Chondrocyte (in vitro differentiated cells): Measurements from ENCODE around the gene TMEM225B. TPM values are rescaled to one million over a fixed set of nuclear protein-coding genes. Genes with fewer than 3 reads are reported as not detected.

Experiments
- DNase-seq: peaks from one replicate; pipeline ENCODE4 v3.0.0; 2021; ENCODE audit warnings: mixed read lengths, low spot score
- H3K27ac Mint-ChIP-seq: one replicate; pipeline ENCODE4 v1.8.0; 2021; ENCODE audit warnings: mild to moderate bottlenecking, moderate library complexity, mixed read lengths; ENCODE audit not compliant: unreplicated experiment
- H3K27me3 Mint-ChIP-seq: 2 replicates; pipeline ENCODE4 v1.8.0; 2021; ENCODE audit warnings: low read depth, mixed read lengths
- H3K36me3 Mint-ChIP-seq: 2 replicates; pipeline ENCODE4 v1.8.0; 2021; ENCODE audit warnings: low read depth, mixed read lengths
- H3K4me1 Mint-ChIP-seq: 2 replicates; pipeline ENCODE4 v1.8.0; 2021; ENCODE audit warnings: low read depth, mild to moderate bottlenecking, mixed read lengths
- H3K4me3 Mint-ChIP-seq: one replicate; pipeline ENCODE4 v1.8.0; 2021; ENCODE audit warnings: mild to moderate bottlenecking, moderate library complexity, mixed read lengths; ENCODE audit not compliant: unreplicated experiment
- H3K9me3 Mint-ChIP-seq: 2 replicates; pipeline ENCODE4 v1.8.0; 2021; ENCODE audit warnings: low read depth, mixed read lengths
- total RNA-seq: library from RNA; stranded (reverse); gene quantifications from 3 replicates; pipeline ENCODE4 v1.2.1, GENCODE V29; 2021
- TF ChIP-seq, protein P1 (sequence below): fragments of 200-600 bp; sonication (generic); IDR thresholded peaks from 2 replicates; pipeline ENCODE4 v1.5.0; 2021; ENCODE audit warnings: antibody characterized with exemption, mild to moderate bottlenecking, moderate library complexity

Gene TMEM225B
- total RNA-seq, 1 donor from 2014 or later = 0.75 TPM

DNA sequence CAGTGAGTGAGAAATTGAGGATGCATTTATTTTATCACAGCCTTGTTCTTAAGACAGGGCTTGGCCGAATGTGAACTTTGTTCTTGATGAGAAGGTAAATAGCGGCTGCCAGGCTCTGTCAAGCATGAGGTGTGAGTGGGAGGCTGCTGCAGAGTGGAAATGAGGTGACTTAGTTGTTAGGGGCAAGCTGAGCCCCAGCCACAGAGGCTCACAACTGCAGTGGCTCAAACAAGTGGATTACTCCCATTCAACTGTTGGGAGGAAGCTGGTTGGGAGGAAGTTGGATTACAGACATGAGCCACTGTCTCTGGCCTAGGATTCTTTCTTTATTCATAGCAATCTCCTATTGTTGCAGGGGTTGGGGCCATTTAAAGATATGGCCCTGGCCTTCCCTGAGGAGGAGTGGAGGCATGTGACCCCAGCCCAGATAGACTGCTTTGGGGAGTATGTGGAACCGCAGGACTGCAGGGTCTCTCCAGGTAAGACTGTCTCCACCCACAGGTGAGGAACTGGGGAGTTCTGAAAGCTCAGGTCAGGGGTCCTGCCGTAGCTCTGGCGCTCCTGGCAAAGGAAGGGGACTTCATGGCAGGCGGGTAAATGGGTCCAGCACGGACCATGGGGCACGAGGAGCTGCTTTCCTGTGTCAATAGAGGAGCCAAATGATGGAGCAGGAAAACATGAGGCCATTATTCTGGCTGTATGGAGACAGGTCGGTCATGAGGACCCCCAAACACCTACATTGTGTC is 25.8 kb downstream of the TMEM225B start:
- H3K4me1 Mint-ChIP-seq = peaks cover 5% of the 10 kb centered on the region
- no peak overlapping the region for H3K27ac Mint-ChIP-seq
- peaks cover 61% of the 10 kb centered on the region for H3K36me3 Mint-ChIP-seq
- H3K4me3 Mint-ChIP-seq = no peak overlapping the region
- DNase-seq = no peak
- no peaks in the 10 kb centered on the region for H3K27me3 Mint-ChIP-seq
- H3K9me3 Mint-ChIP-seq = no peaks in the 10 kb centered on the region
- TF ChIP-seq, protein P1, sequence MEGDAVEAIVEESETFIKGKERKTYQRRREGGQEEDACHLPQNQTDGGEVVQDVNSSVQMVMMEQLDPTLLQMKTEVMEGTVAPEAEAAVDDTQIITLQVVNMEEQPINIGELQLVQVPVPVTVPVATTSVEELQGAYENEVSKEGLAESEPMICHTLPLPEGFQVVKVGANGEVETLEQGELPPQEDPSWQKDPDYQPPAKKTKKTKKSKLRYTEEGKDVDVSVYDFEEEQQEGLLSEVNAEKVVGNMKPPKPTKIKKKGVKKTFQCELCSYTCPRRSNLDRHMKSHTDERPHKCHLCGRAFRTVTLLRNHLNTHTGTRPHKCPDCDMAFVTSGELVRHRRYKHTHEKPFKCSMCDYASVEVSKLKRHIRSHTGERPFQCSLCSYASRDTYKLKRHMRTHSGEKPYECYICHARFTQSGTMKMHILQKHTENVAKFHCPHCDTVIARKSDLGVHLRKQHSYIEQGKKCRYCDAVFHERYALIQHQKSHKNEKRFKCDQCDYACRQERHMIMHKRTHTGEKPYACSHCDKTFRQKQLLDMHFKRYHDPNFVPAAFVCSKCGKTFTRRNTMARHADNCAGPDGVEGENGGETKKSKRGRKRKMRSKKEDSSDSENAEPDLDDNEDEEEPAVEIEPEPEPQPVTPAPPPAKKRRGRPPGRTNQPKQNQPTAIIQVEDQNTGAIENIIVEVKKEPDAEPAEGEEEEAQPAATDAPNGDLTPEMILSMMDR = no peak

DNA sequence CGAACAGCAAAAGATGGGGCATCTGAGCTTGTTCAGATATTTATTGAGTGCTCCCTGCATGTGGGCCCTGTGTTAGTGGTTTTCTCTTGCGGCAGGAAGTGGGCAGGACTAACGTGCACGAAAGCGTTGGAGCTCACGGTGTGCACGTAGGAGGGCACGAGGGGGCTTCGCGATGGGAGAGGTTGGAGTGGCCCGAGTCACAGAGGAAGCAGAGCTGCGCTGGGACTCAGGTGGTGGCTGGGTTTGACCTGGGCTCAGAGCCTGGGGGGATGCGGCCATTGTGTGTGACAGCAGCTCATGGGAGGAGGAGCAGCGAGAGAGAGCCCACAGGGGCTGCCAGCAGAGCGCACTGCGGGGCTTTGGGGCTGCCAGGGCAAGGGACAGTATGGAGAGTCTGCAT is 26.4 kb downstream of the TMEM225B start:
- Mint-ChIP-seq H3K4me1 (no peaks in the 10 kb centered on the region), H3K4me3 (no peak overlapping the region), H3K36me3 (peaks cover 59% of the 10 kb centered on the region), H3K27ac (no peak overlapping the region), H3K27me3 (no peaks in the 10 kb centered on the region), H3K9me3 (no peaks in the 10 kb centered on the region)
- TF ChIP-seq, protein P1 = no peak
- no peak for DNase-seq

DNA sequence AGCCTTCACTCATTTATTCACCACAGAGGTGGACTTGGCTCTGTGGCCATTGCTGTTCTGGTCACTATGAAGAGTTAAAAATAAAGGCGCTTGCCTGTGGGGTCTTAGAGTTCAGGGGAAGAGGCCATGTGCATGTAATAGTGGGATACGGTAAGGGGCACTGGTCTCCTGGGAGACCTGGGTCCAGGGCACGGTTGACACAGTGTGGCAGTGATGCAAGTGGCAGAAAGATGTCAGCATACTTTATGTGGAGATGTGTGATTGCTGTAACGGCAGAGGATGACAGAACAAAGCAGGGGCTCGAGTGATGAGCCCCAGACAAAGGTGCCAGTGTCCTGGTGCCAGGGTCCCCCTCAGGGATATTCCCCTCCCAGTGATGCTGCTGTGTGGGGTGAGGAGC is 27.3 kb downstream of the TMEM225B start:
- peaks cover 63% of the 10 kb centered on the region for H3K36me3 Mint-ChIP-seq
- H3K27ac Mint-ChIP-seq = no peak overlapping the region

DNA sequence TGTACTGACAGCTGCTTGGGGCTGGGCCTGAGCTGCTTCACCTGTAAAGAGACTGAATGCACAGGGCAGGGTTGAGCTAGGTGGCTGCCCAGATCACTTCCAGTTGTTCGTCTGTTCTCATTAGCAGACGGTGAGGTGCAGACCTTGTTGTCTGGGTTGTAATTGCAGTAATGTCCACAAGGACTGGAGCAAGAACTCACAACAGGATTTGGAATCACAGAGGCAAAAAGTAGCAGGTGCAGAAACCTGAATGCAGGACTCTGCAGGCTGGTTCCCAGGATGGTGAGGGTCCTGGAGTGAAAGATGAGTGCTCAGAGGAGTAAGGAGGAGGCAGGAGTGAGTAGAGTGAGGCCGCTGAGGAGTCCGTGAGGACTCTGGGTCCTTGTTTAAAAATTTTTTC is 27.9 kb downstream of the TMEM225B start:
- Mint-ChIP-seq H3K4me3 (no peak overlapping the region), H3K4me1 (no peaks in the 10 kb centered on the region), H3K9me3 (no peaks in the 10 kb centered on the region), H3K27me3 (no peaks in the 10 kb centered on the region), H3K36me3 (peaks cover 62% of the 10 kb centered on the region), H3K27ac (no peak overlapping the region)
- TF ChIP-seq, protein P1 = no peak
- DNase-seq = no peak

More for the DNA sequence above, 27.3 kb downstream of the TMEM225B start:
- no peaks in the 10 kb centered on the region for H3K4me1 Mint-ChIP-seq
- TF ChIP-seq, protein P1 = no peak
- H3K9me3 Mint-ChIP-seq = no peaks in the 10 kb centered on the region
- H3K27me3 Mint-ChIP-seq = no peaks in the 10 kb centered on the region
- H3K4me3 Mint-ChIP-seq = no peak overlapping the region
- DNase-seq = no peak

DNA sequence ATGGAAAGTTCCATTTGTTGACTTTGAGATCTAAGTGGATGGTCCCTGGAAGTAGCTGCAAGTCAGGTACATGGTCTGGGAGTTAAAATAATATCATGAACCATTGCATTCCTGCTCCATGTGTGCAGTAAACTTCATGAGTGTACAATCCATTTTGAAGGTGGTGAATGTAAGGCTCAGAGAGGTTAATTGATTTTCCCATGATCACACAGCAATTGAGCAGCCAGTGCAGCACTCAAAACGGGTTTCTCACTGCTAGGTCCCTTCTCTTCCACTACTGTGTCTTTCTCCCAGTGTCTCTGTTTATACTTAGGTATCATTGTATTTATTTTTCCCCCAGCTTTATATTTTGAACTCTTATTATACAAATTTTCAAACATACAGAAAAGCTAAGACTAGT is 28.6 kb downstream of the TMEM225B start:
- TF ChIP-seq, protein P1 = no peak
- no peak overlapping the region for H3K4me3 Mint-ChIP-seq
- H3K27ac Mint-ChIP-seq = no peak overlapping the region
- no peaks in the 10 kb centered on the region for H3K4me1 Mint-ChIP-seq
- H3K9me3 Mint-ChIP-seq = no peaks in the 10 kb centered on the region
- DNase-seq = no peak
- no peaks in the 10 kb centered on the region for H3K27me3 Mint-ChIP-seq
- peaks cover 56% of the 10 kb centered on the region for H3K36me3 Mint-ChIP-seq
